ENCODE measurements around the gene VIP. TPM values are rescaled to one million over a fixed set of nuclear protein-coding genes. Genes with fewer than 3 reads are reported as not detected.

The VIP gene
- total and polyA plus RNA-seq, 2 of the 8 experiments (the other 6 are each of a cell fraction or from before 2014, with no cell fraction given), result not detected

DNA sequence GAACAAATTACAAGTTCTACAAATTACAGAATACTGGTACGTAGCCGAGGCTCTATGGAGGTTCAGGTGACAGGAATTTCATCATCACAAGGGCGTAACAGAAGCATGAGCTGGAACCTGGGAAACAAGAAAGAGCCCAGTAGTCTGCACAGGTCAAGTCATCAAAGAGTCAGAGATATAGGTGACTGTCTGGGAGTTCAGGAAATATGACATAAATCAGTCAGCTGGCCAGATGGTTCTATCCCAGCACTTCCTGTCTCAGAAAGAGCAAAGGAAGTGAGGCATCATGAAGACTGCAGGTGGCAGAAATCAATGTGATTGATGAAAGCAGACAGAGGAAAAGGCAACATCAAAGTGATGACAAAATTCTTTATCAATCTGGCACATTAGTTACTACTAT lies 29.6 kb upstream of the VIP start (continued):
- TF ChIP-seq CHD7 (IDR thresholded peaks at IDR 0.05; ENCODE audit: insufficient replicate concordance, low read length) (no peak), ASH2L (IDR thresholded peaks at IDR 0.05; ENCODE audit: low read length) (no peak), FOSL1 (IDR thresholded peaks at IDR 0.05; ENCODE audit: insufficient read depth, low read depth, low read length) (no peak), SIX5 (IDR thresholded peaks at IDR 0.05; ENCODE audit: low read depth, low read length) (no peak), EGR1 (IDR thresholded peaks at IDR 0.05; ENCODE audit: borderline replicate concordance, low read depth, low read length) (no peak), SRF (IDR thresholded peaks at IDR 0.05; ENCODE audit: low read depth, low read length) (no peak), ZNF274 (IDR thresholded peaks at IDR 0.05; ENCODE audit: borderline replicate concordance, extremely low read depth, low read length) (no peak), BACH1 (IDR thresholded peaks at IDR 0.05; ENCODE audit: low read length) (no peak), MAFK (IDR thresholded peaks at IDR 0.05; ENCODE audit: low read depth, low read length) (no peak), CHD1 (IDR thresholded peaks at IDR 0.05; ENCODE audit: low read depth, low read length) (no peak), GABPA (IDR thresholded peaks at IDR 0.05; ENCODE audit: borderline replicate concordance, insufficient read depth, low read length) (no peak)
